HTERT RPE-1 (cell line): ENCODE results near the gene ABHD5.

Experiments used
- in situ Hi-C: fragments of 300-500 bp; cut with MboI; formaldehyde crosslinking; loops from 4 replicates; pipeline ENCODE4 v1.14.3; 2020; ENCODE audit warnings: low sequenced_read_pairs

The ABHD5 gene

DNA sequence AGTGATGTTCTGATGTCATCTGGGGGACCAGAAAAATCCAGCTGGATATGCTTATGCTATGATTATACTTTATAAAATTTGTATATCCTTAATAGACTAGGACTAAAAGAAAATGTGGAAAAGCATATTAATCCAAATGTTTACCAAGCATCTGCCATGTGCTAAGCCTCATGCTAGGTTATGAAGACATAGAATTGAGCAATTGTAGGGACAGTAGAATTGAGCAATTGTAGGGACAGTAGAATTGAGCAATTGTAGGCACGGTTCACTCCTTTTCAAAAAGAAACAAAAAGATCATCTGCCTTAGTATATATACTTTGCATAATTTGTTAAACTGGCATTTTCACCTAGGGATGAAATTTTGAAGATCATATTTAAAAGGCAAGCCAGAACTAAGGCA, 18.3 kb downstream of the ABHD5 start:
- in situ Hi-C loops = no loop called here

GRCh38 chr3:43710607-43711006, 19.9 kb downstream of the ABHD5 start:
- in situ Hi-C loops = no loop called here

- in situ Hi-C loops = no loop called here
These were observed 27.6 kb downstream of the ABHD5 start for GRCh38 chr3:43718296-43718695.

- in situ Hi-C loops = no loop called here
These were observed 32.5 kb downstream of the ABHD5 start for GRCh38 chr3:43723121-43723734.

DNA sequence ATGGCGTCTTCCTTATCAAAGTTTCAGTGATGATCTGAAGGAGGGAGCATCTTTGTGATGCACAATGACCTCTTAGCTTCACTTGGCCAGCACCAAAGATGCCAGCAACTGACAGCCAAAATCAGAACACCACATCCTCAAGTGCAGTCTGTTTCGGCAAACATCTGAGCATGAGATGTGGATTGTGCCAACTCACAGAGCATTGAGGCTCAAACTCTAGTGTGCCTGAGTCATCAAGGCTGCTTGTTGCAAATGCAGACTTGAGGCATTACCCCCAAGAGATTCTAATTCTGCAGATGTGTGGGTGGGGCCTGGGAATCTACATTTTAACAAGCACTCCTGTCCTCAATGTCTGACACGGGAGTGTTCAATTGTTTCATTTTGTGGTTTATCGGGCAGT, 35.8 kb downstream of the ABHD5 start:
- in situ Hi-C loops = no loop called here

GRCh38 chr3:43727930-43728329, 37.2 kb downstream of the ABHD5 start:
- in situ Hi-C loops = no loop called here

- in situ Hi-C loops = no loop called here
These were observed 37.7 kb downstream of the ABHD5 start for GRCh38 chr3:43728476-43728875.

DNA sequence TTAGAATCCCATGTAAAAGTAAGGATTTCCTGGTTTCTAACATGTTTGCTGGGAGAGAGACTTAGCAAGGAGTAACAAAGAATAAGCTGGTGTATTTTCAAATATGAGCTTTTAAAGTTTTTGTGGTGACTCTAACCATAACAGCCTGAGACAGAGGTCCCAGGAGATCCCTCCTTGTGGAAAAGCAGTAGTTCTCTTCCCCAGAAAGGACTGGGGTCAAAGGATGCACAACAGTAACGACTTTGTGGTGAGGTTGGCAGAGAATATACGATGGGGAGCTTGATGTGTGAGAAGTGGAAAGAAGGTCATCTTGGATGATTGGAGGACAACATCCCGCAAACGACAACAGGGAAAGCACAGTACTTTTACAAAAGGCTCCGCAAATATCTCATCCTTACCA, 38.2 kb downstream of the ABHD5 start:
- in situ Hi-C loops = no loop called here

- in situ Hi-C loops = no loop called here
These were observed 39.1 kb downstream of the ABHD5 start for GRCh38 chr3:43729707-43730414.

- in situ Hi-C loops = no loop called here
These were observed 42.1 kb downstream of the ABHD5 start for GRCh38 chr3:43732747-43733425.

DNA sequence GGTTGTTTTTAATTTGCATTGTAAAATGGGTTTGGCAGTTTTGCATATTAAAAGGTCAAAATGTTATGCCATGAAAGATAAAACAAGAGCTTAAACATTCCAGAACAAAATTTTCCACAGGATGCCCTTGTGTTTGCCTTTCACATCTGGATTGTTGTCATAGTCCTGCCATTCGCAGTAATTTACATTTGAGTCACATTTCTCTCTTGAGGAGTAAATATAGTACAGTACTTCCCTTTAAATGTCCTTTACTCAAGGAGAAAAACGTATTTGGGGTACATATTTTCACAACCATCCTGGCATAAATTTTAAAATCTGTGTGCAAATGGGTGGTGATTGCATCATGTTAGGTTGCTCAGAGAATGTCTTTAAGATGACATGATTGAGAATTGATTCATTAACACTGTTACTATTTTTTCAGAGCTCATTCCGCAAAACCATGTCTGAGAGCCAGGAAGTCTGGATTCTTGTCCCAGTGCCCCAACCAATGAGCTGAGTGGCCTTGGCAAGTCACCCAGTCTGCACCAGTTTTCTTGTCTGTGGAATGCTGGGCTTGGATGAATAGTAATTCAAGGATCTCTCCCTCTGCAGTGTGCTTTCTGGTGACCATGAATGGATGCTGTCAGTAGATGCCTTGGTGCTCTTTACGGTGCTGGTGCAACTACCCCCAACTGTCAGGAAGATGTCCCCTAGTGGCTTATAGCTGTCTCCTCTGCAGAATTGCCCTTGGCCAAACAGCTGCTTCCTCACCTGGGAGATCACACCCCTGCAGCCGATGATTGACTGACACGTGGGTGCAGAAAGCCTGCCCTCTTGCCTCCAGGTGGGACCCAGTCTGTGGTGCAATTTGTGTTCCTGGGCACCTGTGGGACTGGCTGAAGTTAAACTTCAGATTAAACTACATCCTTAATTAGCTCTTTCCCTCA, 43.0 kb downstream of the ABHD5 start:
- in situ Hi-C loops = no loop called here

DNA sequence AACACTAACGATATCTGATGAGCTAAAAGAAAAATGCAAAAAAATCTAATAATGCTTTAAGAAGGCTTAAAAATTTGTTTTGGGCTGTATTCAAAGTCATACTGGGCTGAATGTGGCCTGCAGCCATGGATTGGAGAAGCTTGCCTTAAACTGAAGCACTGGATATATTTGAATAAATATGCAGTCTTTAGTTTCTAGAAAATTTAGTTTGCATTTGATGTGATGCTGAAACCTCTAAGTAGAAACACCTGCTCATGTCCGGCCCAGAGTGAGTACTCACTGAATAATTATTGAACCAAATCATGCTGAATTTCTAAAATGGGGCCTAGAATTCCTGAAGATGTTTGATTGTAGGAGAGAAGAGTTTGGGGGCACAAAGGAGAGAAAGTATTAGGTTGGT, 43.9 kb downstream of the ABHD5 start:
- in situ Hi-C loops = no loop called here

DNA sequence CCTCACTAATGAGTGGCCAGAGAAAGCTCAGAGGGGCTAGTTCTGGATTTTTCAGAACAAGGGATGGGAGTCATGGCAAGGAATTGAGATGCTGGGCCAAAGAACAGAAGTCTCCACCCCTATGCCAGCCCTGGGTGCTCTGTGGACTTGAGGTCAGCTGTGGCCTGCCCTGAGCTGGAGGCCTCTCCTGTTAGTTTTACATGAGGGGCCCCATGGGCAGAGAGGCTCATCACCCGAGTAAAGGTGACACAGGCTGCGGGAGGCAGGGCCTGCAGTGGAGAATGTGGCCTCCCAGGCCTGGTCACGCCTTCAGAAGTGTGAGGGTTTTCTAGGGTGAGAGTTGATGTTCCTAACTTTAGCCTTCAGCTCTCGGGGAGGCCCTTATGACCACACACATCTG, 44.9 kb downstream of the ABHD5 start:
- in situ Hi-C loops = no loop called here

DNA sequence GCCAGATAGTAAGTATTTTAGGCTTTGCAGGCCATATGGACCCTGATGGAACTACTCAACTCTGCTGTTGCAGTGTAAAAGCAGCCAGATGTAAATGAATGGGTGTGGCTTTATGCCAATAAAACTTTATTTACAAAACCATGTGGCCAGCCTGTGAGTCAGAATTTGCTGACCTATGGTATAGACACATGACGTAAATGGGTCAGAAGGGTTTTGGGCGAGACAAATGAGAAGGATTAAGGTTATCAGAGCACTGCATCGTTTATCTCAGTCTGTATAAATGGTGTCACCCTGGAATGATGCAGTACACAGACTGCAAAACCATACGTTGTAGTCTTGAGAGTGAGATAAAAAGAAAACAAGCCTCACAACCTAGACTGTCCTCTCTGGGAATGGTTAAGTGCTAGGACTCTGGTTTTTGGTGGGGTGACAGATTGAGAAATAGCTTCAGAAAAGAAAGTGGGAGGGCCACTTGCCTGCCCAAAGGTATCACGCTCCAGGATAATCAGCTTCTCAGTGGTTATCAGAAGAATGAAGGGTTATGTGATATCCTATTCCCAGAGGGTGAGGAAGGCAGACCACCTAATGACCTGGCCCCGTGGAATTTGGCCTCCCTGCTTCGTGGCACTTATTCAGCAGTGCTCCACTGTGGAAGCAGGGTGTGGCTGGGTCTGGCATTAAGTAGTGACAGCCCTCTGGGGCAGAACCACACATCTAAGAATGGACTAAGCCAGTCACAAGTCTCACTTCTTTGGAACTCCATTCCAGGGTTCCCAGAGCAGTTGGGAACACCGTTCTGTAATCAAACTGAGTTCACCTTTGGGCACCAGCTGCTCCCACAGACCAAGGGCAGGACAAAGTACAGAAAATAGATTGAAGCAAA, 46.1 kb downstream of the ABHD5 start:
- in situ Hi-C loops = no loop called here

GRCh38 chr3:43738305-43738704, 47.6 kb downstream of the ABHD5 start:
- in situ Hi-C loops = no loop called here

DNA sequence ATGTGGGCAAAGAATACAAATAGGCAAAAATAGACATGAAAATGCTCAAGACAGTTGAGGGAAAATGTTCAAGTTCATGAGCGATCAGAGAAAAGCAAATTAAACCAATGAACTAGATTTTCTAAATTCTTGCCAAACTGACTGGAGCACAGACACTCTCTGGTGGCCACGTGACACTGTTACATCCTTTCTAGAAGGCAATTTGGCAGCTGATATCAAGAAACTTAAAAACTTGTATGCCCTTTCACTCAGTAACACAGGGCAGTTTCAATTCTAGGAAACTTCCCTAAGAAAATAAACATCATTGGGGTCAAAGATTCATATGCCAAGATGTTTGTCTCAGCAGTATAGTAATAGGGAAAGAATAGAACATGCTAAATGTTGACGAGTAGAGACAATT, 52.2 kb downstream of the ABHD5 start:
- in situ Hi-C loops = no loop called here

DNA sequence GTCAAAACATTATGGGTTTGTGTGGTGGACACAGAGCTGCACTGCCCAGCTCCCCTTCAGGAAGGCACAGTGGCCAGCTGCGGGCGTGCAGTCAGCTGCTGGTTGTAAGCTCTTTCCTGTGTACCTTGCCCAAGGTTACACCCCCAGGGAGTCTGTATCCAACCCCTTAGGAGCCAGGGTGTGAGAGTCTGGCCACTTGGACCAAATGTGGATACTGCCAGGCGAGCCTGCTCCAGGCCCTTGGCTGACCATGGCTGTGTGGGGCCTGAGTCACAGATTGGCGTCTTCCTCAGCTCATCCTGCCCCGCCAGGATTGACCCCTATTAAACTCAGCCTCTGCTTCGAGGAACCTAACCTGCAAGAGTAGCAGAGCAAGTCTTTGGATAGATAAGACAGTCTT, 56.9 kb downstream of the ABHD5 start:
- in situ Hi-C loops = no loop called here

- in situ Hi-C loops = no loop called here
These were observed 57.4 kb downstream of the ABHD5 start for GRCh38 chr3:43748179-43748578.

DNA sequence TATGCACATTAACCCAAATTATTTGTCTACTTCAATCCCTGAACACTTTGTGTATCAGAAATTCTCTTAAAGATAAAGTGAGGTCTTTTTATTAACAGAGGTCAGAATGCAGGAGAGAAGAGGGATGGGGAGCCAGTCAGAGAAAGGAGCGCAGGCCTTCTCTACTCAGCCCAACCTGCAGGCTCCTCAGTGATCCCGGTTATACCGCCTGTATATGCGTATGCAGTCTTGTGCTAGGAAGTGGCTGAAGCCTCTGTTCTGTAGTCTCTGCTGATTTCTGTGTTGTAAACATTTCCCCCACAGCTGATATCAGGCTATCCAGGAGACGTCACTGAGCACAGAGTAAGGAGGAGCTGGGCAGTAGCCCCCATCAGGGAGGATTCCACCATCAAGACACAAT, 57.9 kb downstream of the ABHD5 start:
- in situ Hi-C loops = no loop called here

DNA sequence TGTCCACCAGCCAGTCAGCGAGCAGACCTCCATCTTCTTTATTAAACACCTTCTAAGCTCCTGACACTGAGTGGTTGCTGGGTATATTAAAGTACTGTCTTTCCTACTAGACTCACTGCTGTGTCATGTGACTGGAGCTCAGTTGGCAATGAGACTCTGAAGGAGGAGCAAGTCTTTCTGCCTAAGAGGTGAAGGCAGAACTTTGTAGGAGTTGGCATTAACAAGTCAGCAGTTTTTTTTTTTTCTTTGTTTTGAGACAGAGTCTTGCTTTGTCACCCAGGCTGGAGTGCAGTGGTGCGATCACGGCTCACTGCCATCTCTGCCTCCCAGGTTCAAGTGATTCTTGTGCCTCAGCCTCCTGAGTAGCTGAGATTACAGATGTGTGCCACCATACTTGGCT, 62.2 kb downstream of the ABHD5 start:
- in situ Hi-C loops = no loop called here
